ENCODE data around the gene HACE1.

- TF ChIP-seq POLR2A (IDR thresholded peaks at IDR 0.05; ENCODE audit: low read depth, low read length) (no peak), POLR2AphosphoS5 (IDR thresholded peaks at IDR 0.05; ENCODE audit: low read depth, low read length) (no peak), TAF1 (IDR thresholded peaks at IDR 0.05; ENCODE audit: low read depth, low read length) (no peak), PAX5 (IDR thresholded peaks at IDR 0.05; ENCODE audit: insufficient read depth, low read length, severe bottlenecking) (no peak), SPI1 (IDR thresholded peaks at IDR 0.05; ENCODE audit: low read depth, low read length) (no peak)
Measured at GRCh38 chr6:104896914-104897313, 37.2 kb upstream of the HACE1 start.
